ENCODE results near the gene CUBN. TPM values are rescaled to one million over a fixed set of nuclear protein-coding genes. Genes with fewer than 3 reads are reported as not detected.
A peak's percentile ranks its signal among the peaks of the same experiment; 100 is the strongest.

Gene CUBN
- total RNA-seq, 1 donor from 2014 or later = 0.40 TPM

DNA sequence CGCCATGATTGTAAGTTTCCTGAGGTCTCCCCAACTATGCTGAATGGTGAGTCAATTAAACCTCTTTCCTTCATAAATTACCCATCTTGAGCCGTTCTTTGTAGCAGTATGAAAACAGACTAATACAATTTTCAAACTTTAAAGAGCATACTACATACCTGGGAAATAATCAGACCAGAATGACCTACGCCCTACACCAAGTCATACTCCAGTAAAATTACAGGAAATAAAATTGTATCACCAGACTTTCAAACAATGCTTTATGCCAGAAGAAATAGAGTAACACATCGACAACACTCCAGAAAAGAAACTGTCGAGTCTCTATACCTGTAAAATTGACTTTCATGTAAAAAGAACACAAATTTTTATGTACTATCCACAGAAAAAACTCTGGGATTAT, 331.0 kb downstream of the CUBN start:
- no peak for DNase-seq (ENCODE audit: low read depth)

DNA sequence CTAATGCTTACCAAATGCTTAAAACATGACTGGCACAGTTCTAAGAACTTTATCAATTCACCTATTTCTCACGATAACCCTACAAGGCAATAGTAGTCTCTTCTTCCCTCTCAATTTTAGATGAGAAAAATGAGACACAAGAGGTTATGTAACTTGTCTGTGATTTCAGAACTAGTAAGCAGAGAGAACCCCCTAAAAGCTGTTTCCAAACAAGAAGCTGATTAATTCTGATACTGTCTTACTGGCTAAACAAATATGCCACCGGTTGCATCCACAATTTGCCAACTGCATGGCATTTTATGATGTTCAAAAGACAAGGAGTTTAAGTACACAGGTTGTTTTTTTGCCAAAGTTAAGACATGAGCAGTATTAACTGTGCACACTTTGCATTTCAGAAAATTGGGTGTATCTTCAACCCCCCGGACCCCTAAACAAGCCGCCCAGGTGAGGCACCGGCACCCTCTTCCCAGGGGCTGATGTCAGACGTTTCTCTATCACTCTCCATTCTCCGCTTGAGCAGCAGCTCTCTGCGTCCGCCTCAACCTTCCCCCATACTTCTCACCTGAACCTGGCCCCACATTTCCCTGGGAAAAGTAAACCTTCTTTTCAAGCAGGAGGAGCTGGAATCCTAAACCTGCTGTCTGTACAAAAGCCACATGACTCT, 334.1 kb downstream of the CUBN start:
- DNase-seq (ENCODE audit: low read depth) = no peak

DNA sequence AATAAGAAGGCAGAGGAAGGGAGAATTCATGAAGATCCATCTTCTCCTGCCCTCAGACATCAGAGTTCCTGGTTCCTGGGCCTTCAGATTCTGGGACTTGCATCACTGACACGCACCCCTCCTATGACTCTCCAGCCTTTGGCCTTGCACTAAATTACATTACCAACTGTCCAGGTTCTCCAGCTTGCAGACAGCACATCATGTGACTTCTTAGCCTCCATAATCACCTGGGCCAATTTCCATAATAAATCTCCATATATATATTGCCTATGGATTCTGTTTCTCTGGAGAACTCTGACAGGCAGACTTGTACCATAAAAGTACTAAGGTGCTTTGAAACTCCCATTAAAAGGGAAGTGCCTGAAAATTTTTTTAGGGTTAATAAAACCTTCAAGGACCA, 335.6 kb downstream of the CUBN start:
- no peak for DNase-seq (ENCODE audit: low read depth)

DNA sequence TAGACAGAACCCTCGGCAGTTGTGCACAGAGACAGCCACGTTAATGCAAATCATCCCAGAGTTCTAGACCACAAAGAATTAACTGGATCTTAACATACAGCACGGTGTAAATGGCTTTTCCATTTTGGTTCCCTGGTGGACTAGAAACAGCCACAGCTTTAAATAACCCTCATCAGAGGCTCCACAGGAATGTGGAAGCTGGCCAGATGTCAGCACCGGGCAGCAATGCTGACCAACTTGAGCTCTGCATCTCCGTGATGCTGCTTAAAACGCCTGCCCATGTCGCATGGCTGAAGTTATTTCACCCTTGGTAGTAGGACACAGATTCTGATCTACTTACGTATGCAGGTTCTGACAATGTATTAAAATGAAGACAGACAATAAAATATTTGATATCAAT, 336.9 kb downstream of the CUBN start:
- DNase-seq (ENCODE audit: low read depth) = peak; percentile 85

DNA sequence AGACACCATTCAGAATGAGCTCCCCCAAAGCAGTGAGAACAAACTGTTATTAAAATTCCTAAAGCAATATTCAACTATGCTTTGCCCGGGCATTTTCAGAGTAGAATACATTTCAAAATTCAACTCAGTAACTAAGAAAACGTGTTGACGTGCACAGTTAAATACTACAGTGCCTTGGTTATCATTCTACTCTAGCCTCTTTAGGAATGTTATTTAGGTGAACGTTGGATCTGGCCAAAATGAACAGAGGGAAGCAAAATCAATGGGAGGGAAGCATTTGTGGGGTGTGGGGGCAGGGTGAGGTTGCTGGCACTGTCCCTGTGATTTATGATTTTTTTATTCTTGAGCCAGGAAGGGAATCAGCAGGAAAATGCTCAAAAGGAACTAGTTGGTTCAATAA, 339.8 kb downstream of the CUBN start:
- DNase-seq (ENCODE audit: low read depth) = no peak

DNA sequence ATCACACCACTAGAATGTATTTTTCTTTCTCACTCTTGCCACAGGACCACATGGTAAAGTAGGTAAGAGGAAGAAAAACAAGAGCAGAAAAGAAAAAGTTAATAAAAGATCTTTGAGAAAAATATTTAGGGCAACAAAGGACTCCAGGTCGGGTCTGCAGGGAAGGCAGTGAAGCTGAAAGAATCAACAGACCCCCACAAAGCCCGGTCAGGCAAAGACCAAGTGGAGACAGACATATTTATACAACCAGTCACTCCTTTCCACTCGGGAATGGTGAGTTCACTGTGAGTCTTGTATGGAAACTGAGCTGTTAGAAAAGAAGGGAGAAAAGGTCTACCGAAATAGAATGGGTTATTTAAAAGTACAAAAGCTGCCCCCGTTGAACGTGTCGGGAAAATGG, 340.4 kb downstream of the CUBN start:
- no peak for DNase-seq (ENCODE audit: low read depth)

DNA sequence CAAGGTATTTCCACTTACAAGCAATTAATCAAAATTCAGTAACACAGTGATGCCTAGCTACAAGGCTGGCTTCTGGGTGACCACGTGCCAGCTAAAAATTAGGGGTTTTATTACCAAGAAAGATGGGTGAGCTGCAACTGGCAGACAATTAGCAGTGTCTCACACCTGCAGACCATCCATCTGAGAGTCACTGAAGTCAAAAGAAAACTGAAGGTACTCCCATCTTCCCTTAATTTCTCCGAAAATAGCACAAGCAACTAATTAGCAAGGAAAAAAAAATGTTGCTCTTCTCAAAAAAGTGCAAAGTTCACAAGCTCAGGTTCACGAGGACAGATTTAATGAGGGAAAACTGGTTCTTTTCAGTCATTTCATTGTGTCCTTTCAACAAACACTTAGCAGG, 340.8 kb downstream of the CUBN start:
- no peak for DNase-seq (ENCODE audit: low read depth)

DNA sequence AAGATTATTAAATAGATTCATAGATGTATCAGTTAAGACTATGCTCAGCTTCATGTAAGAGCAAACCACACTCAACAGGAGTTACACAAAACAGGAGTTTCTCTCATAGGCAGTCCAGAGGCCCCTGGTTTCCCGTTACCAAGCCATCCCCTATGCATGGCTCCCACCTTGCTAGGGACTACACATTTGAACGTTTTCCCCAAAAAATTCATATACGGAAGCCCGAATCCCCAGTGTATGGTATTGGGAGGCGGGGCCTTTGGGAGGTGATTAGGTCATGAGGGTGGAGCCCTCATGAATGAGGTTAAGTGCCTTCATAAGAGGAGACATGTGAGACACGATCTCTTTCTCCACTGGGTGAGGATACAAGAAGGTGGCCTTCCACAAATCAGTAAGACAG, 341.5 kb downstream of the CUBN start:
- DNase-seq (ENCODE audit: low read depth) = no peak

DNA sequence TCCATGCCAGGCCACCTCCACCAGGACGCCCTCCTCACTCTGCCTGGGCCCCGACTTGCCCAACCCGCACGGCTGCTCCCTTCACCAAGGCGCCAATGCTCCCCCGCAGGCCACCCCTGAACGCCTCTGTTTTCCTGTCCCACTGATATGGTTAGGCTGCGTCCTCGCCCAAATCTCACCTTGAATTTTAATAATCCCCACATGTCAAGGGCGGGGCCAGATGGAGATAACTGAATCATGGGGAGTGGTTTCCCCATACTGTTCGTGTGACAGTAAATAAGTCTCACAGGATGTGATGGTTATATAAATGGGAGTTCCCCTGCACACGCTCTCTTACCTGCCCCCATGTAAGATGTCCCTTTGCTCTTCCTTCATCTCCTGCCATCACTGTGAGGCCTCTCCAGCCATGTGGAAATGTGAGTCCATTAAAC, 342.2 kb downstream of the CUBN start:
- no peak for DNase-seq (ENCODE audit: low read depth)

DNA sequence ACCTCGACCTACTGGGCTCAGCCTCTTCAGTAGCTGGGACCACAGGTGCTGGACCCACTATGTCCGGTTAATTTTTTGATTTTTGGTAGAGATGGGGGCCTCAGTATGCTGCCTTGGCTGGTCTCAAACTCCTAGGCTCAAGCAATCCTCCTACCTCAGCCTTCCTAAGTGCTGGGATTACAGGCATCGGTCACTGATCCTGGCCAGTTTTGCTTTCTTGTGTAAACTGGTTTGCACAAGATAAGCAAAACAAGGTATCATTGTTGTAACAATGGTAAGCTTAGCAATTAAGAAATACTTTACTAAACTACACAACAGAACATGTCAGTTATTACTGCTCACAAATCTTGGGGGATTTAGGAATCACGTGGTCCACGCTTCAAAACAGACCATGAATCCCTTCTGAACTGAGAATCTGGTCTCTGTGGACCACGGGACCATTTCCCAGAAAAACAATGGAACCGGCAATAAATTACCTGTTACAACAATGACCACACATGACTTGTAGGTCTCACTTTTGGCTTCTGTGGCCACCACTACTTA, 349.2 kb downstream of the CUBN start:
- no peak for DNase-seq (ENCODE audit: low read depth)

DNA sequence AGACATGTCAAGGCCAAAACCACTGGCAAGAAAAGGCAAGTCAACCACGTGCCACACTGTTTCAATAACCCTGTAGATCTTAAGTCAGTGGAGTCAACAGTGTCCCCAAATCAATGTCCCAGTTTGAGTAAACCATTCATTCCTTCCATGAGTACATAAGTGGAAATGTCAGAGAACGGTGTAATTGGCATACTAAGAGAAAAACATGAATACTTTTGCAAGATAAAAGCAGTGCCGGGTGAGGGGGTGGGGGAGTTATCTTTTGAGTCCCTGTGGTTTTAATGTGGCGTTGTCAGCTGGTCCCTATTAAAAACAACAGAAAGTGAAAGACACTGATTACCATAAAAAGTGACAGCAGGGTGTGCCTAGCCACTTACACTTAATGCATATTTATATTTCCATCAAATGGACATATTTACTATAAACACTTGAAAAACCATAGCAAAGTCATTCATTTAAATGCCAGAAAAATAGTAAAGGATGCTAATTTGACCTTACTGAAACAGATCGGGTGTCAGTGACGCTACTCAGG, 350.2 kb downstream of the CUBN start:
- no peak for DNase-seq (ENCODE audit: low read depth)

DNA sequence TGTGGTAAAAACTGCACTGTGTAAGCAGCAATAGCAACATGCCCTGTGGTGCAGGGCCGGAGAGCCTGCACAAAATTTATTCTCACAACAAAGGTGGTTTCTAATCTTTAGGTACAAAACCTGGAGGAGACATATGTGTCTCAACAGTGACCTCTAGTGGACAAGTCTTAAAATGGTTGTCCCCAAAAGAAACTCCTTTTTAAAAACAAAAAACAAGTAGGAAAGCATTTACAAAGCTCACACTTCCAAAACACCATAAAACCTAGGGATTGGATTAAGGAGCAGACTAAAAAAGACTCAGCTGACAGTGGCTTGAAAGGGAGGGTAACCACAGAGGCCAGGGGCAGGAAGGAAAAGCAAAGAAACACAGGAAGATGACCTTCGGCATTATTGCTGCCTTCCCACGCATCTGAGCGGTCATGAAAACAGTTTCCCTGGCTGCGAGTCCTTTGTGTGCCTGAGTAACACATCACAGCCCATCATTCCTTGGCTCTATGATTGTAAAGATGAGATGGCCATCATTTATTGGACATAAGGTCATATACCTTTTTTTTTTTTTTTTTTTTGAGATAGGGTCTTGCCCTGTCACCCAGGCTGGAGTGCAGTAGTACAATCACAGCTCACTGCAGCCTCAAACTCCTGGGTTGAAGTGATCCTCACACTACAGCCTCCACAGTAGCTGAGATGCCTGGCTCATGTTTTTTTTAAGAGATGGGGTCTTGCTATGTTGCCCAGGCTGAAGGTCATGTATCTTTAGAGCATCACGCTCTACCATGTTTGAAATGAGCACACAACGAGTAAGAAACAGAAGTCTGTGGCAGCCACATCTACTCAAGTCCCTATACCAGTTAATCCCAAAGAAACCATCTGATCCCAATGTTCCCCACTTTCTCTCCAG, 351.9 kb downstream of the CUBN start:
- DNase-seq (ENCODE audit: low read depth) = peak; percentile 52

DNA sequence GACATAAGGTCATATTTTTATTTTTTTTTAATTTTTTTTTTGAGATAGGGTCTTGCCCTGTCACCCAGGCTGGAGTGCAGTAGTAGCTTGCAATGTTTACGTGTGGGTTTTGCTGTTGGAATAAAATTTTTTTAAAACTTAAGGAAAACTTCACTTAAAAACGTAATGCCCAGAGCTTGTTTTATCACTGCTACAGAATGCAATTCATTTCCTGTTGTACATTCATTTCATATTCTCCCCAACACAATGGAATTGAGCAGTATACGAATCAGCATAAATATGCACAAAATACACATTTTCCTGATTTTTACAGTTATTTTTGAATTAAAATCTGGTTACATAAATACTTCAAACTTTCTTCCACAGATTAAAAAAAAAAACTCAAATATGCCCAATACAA, 352.7 kb downstream of the CUBN start:
- no peak for DNase-seq (ENCODE audit: low read depth)

Other genes with a start within 250 kb of the CUBN start
- 2.6 and 5.4 TPM in 2 replicates for gene TRDMT1, start 71.9 kb upstream of the CUBN start, total RNA-seq
- 1,826 and 1,896 TPM in 2 replicates for gene VIM, start 98.4 kb upstream of the CUBN start, total RNA-seq